Kidney epithelial cell (primary cell): ENCODE results near the gene RNASE1. TPM values are rescaled to one million over a fixed set of nuclear protein-coding genes. Genes with fewer than 3 reads are reported as not detected.
A peak's percentile ranks its signal among the peaks of the same experiment; 100 is the strongest.
"Not testable (repeated sequence)": the region's sequence is repeated elsewhere in the genome, so short reads cannot be mapped to it uniquely, and the experiment has no call there.

ENCODE experiments used
- DNase-seq: peaks from one replicate; pipeline ENCODE4 v3.0.0-alpha.2; 2010; ENCODE audit warnings: low read depth
- H3K27me3 ChIP-seq: 2 replicates; pipeline ENCODE4 v1.6.0; 2011; ENCODE audit warnings: low read length; ENCODE audit not compliant: control insufficient read depth, insufficient read depth
- H3K36me3 ChIP-seq: 2 replicates; pipeline ENCODE4 v1.5.1; 2011; ENCODE audit warnings: low read length; ENCODE audit not compliant: control insufficient read depth, insufficient read depth
- H3K4me3 ChIP-seq: 2 replicates; pipeline ENCODE4 v1.5.1; 2011; ENCODE audit warnings: low read depth, mild to moderate bottlenecking, control low read depth, low read length
- total RNA-seq: library from RNA; depleted of rRNA; stranded (reverse); fragments of >200 nt; gene quantifications from 2 replicates; pipeline ENCODE4 v1.2.3, GENCODE V29; 2015
- TF ChIP-seq, protein P1 (sequence below): IDR thresholded peaks from 2 replicates; pipeline ENCODE4 v1.5.1; 2011; ENCODE audit warnings: mild to moderate bottlenecking, moderate library complexity, low read length, control low read depth, inconsistent platforms; ENCODE audit not compliant: insufficient read depth, poor library complexity, severe bottlenecking

Gene RNASE1
- total RNA-seq, 1 donor from 2014 or later, result not detected

DNA sequence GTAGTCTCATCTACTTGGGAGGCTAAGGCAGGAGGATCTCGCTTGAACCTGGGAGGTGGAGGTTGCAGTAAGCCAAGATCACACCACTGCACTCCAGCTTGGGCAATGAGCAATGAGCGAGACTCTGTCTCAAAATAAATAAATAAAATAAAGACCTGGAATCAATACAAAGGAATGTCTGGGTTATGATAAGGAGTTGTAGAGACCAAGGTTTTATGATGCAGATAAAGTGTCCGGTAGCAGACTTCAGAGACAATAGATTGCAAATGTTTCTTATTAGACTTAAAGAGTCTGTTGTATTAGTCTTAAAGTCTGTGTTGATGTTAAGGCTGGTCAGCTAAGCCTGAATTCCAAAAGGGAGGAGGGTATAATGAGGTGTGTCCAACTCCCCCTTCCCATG is 35.2 kb upstream of the RNASE1 start:
- TF ChIP-seq, protein P1, sequence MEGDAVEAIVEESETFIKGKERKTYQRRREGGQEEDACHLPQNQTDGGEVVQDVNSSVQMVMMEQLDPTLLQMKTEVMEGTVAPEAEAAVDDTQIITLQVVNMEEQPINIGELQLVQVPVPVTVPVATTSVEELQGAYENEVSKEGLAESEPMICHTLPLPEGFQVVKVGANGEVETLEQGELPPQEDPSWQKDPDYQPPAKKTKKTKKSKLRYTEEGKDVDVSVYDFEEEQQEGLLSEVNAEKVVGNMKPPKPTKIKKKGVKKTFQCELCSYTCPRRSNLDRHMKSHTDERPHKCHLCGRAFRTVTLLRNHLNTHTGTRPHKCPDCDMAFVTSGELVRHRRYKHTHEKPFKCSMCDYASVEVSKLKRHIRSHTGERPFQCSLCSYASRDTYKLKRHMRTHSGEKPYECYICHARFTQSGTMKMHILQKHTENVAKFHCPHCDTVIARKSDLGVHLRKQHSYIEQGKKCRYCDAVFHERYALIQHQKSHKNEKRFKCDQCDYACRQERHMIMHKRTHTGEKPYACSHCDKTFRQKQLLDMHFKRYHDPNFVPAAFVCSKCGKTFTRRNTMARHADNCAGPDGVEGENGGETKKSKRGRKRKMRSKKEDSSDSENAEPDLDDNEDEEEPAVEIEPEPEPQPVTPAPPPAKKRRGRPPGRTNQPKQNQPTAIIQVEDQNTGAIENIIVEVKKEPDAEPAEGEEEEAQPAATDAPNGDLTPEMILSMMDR, result no peak
- DNase-seq, result no peak
- Histone ChIP-seq H3K27me3 (no peaks in the 10 kb centered on the region), H3K36me3 (no peaks in the 10 kb centered on the region), H3K4me3 (no peak overlapping the region)

DNA sequence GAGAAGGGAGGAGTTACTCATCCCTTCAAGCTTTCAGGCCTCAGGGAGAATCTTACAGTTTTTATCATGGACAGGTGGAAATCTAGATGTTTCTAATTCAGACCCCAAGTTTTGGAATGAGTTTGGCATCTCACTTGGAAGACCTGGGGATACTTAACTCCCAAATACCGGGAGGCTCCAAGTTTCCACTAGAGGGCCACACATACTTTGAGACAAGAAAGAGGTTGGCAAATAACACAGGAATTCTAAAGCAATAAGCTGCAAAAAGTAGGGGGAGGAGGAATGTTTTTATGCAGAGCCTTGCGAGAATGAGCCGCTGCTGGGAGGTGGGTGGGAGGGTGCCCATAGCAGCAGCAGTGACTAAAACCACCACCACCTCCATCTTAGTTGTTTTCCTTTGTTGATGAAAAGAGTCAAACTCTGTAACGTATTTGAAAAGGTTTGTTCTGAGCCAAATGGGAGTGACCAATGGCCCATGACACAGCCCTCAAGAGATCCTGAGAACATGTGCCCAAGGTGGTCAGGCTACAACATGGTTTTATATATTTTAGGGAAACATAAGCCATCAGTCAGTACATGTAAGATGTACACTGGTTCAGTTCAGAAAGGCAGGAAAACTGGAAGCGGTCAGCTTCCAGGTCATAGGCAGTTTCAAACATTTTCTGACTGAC is 34.2 kb upstream of the RNASE1 start:
- DNase-seq, result no peak
- H3K36me3 ChIP-seq, result no peaks in the 10 kb centered on the region
- no peaks in the 10 kb centered on the region for H3K27me3 ChIP-seq
- TF ChIP-seq, protein P1, result peak; percentile 51
- H3K4me3 ChIP-seq, result no peak overlapping the region

DNA sequence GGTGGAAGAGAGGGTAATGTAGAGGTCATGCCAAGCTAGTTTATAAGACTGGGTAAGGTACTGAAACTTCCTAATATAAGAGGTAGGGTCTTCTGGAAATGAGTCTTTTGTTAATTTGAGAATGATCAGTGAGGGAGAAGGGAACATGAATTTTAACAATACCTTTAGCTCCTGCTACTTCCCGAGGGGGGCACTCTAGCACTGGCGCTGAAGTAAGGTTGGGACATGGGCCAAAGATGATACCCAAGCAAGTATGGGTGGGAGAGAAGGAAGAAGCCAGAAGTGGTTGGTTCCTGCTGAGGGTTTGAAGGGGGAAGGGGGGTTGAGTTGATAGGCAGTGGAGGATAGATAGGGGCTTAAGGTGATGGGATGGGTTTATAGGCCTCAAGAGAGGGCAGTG is 32.3 kb upstream of the RNASE1 start:
- Histone ChIP-seq H3K36me3 (no peaks in the 10 kb centered on the region), H3K4me3 (no peak overlapping the region), H3K27me3 (no peaks in the 10 kb centered on the region)
- no peak for DNase-seq
- TF ChIP-seq, protein P1, result no peak

DNA sequence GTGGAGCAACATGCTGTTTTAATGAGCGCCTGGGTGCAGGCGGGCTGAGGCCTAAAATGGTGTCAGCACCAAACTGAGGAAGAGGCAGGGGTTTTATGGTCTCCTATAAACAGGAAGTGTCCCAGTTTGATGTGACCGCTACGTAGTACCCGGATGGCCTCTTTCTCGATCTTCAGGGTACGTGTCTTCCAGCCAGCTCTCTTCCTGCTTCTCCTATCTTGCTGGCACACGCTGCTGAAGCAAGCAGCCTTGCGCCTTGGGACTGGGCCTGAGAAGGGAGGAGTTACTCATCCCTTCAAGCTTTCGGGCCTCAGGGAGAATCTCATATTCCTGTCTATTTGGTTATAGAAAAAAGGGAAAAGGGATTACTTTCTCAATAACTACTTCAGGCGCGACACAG is 28.2 kb upstream of the RNASE1 start:
- no peaks in the 10 kb centered on the region for H3K27me3 ChIP-seq
- TF ChIP-seq, protein P1, result no peak
- no peak overlapping the region for H3K4me3 ChIP-seq
- DNase-seq, result no peak
- no peaks in the 10 kb centered on the region for H3K36me3 ChIP-seq

- not testable (repeated sequence) for H3K4me3 ChIP-seq, DNase-seq, H3K27me3 ChIP-seq, H3K36me3 ChIP-seq
Measured at GRCh38 chr14:20828024-20828694, 25.5 kb upstream of the RNASE1 start.

GRCh38 chr14:20827326-20827725 is 24.7 kb upstream of the RNASE1 start:
- H3K4me3 ChIP-seq, result no peak overlapping the region
- no peaks in the 10 kb centered on the region for H3K36me3 ChIP-seq
- H3K27me3 ChIP-seq, result no peaks in the 10 kb centered on the region
- TF ChIP-seq, protein P1, result no peak
- DNase-seq, result no peak

GRCh38 chr14:20826666-20827065 is 24.0 kb upstream of the RNASE1 start:
- not testable (repeated sequence) for H3K27me3 ChIP-seq, H3K36me3 ChIP-seq, H3K4me3 ChIP-seq, DNase-seq
